HG02885 (cell line): Measurements from ENCODE around the gene FRMD5.
A peak's percentile ranks its signal among the peaks of the same experiment; 100 is the strongest.

Experiments used
- ATAC-seq: cut with Tn5 transposase; IDR thresholded peaks from one replicate; pipeline ENCODE4 v1.9.1; 2021; ENCODE audit warnings: mild to moderate bottlenecking; ENCODE audit not compliant: unreplicated experiment, poor library complexity

The FRMD5 gene

GRCh38 chr15:43987924-43988323 is 207.1 kb downstream of the FRMD5 start:
- no peak for ATAC-seq

- ATAC-seq, result no peak
Measured at GRCh38 chr15:43985976-43986680, 208.9 kb downstream of the FRMD5 start.

- no peak for ATAC-seq
Measured at GRCh38 chr15:43981576-43981975, 213.5 kb downstream of the FRMD5 start.

GRCh38 chr15:43977072-43977884 is 217.8 kb downstream of the FRMD5 start:
- ATAC-seq, result peak; percentile 82

- no peak for ATAC-seq
Measured at GRCh38 chr15:43975770-43976169, 219.3 kb downstream of the FRMD5 start.

GRCh38 chr15:43975326-43975725 is 219.7 kb downstream of the FRMD5 start:
- ATAC-seq, result no peak

- no peak for ATAC-seq
Measured at GRCh38 chr15:43974852-43975251, 220.2 kb downstream of the FRMD5 start.

GRCh38 chr15:43969802-43970375 is 225.2 kb downstream of the FRMD5 start:
- ATAC-seq, result no peak

GRCh38 chr15:43968551-43968950 is 226.5 kb downstream of the FRMD5 start:
- no peak for ATAC-seq

- no peak for ATAC-seq
Measured at GRCh38 chr15:43966646-43967045, 228.4 kb downstream of the FRMD5 start.

GRCh38 chr15:43958861-43959330 is 236.2 kb downstream of the FRMD5 start:
- no peak for ATAC-seq

GRCh38 chr15:43957724-43958123 is 237.3 kb downstream of the FRMD5 start:
- no peak for ATAC-seq

GRCh38 chr15:43955140-43955539 is 239.9 kb downstream of the FRMD5 start:
- ATAC-seq, result no peak

GRCh38 chr15:43954181-43954621 is 240.9 kb downstream of the FRMD5 start:
- ATAC-seq, result no peak

GRCh38 chr15:43953402-43953801 is 241.7 kb downstream of the FRMD5 start:
- no peak for ATAC-seq

- no peak for ATAC-seq
Measured at GRCh38 chr15:43950531-43950930, 244.5 kb downstream of the FRMD5 start.

- peak; percentile 82 for ATAC-seq
Measured at GRCh38 chr15:43948691-43949325, 246.3 kb downstream of the FRMD5 start.

GRCh38 chr15:43943511-43943910 is 251.6 kb downstream of the FRMD5 start:
- no peak for ATAC-seq

GRCh38 chr15:43942194-43942593 is 252.9 kb downstream of the FRMD5 start:
- no peak for ATAC-seq

GRCh38 chr15:43941555-43941954 is 253.5 kb downstream of the FRMD5 start:
- no peak for ATAC-seq

GRCh38 chr15:43941071-43941470 is 254.0 kb downstream of the FRMD5 start:
- ATAC-seq, result no peak
